HFF-Myc (cell line): ENCODE measurements around the gene HOXD4.

ENCODE experiments used
- DNase-seq: peaks from one replicate; pipeline ENCODE4 v3.0.0-alpha.2; 2011; ENCODE audit warnings: low read depth; ENCODE audit errors: extremely low read depth
- H3K4me3 ChIP-seq: replicated peaks from 2 replicates; pipeline ENCODE4 v1.5.1; 2011; ENCODE audit warnings: low read depth, mild to moderate bottlenecking, control low read depth, low read length
- CTCF ChIP-seq: IDR thresholded peaks from 2 replicates; pipeline ENCODE4 v1.5.1; 2012; ENCODE audit warnings: mild to moderate bottlenecking, low read depth, low read length, control low read depth; ENCODE audit errors: missing control alignments

HOXD4 gene

GRCh38 chr2:176189681-176190641, 38.6 kb downstream of the HOXD4 start:
- no peak overlapping the region for H3K4me3 ChIP-seq
- no peak for TF ChIP-seq CTCF
- DNase-seq, result no peak

DNA sequence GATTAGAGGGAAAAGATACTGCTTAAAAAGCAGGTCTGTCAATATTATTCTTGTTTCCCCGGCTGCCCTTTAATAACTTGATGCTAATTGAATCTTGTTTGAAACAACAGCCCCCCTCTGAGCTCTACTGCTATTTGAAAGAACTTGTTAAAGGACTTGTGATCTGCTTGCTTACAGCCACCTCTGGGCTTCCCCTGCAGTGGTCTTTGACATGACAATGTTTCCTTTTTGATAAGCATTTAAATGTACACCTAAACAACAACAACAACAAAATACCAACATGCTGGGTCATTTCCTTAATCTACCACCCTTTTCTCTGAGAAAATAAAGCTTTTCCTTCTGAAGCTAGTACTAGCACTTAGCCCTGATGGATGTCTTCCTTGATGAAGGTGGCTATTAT, 41.0 kb downstream of the HOXD4 start:
- DNase-seq, result no peak
- H3K4me3 ChIP-seq, result no peak overlapping the region
- no peak for TF ChIP-seq CTCF

DNA sequence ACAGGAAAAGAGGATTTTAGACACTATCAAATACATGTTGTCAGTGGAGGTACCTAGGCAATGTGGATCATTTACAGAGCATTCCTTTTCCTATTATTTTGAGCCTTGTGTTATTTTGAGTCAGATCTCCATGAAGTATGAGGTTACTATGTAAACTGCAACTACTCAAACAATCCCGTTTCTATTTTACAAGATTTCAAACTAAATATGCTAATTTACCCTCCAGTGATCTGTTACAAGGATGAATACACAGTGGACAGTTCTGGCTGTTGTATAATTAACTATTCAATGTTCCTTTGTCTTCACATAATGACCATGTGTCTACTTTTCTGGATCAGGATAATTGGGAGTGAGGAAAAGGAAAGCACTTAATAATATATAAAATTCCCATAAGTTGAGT, 41.7 kb downstream of the HOXD4 start:
- TF ChIP-seq CTCF, result no peak
- H3K4me3 ChIP-seq, result no peak overlapping the region
- no peak for DNase-seq

DNA sequence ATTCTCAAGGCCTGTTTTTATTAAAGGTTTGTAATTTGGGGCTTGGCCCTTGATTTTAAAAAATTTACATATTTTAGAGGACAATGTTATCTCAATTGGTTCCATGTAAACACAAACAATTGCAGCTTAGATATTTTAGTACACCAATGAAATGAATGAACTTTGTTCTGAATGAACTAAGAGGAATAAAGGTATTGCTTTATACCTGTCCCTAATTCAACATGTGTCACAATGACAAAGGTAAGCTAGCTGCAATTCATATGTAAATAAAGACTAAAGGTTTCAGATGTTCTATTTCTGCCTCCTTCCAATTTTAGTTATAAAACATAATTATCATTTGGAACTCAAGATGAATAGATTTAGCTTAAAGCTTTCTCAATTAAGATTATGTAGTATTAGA, 48.6 kb downstream of the HOXD4 start:
- no peak overlapping the region for H3K4me3 ChIP-seq
- no peak for DNase-seq
- TF ChIP-seq CTCF, result no peak

- DNase-seq, result no peak
These were observed 49.6 kb downstream of the HOXD4 start for GRCh38 chr2:176200971-176201370.

DNA sequence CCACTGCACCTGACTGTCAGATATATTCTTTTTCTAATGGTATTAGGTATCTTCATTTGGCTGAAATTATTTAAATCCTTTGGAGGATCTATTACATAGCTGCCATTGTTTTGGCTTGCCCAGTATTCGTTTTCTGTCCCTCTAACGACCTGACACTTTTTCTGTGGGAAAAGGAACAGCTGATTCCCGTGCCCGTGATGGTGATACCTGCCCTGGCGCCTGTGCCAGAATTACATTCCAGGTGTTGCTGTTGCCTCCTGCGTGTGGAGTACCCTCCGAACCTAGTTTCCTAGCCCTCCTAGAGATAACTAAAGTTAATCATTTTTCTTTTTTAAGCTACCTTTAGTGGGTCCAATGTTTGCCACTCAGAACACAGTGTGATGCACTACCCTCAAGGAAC, 51.1 kb downstream of the HOXD4 start:
- TF ChIP-seq CTCF, result no peak
- no peak for DNase-seq
- no peak overlapping the region for H3K4me3 ChIP-seq

More at GRCh38 chr2:176200971-176201370, 49.6 kb downstream of the HOXD4 start:
- no peak overlapping the region for H3K4me3 ChIP-seq
- no peak for TF ChIP-seq CTCF
